ENCODE results near the gene KAT6B.

KAT6B gene

GRCh38 chr10:74957285-74957961 is 131.0 kb downstream of the KAT6B start:
- H3K4me3 ChIP-seq (ENCODE audit: control insufficient read depth, low read depth, low read length): no peak overlapping the region
- no peak for TF ChIP-seq CTCF (IDR thresholded peaks at IDR 0.05; ENCODE audit: control insufficient read depth, insufficient read depth, low read depth, low read length, missing control alignments)
- no peak for DNase-seq (ENCODE audit: low read depth)

- H3K4me3 ChIP-seq (ENCODE audit: control insufficient read depth, low read depth, low read length): no peak overlapping the region
- DNase-seq (ENCODE audit: low read depth): no peak
Observed at GRCh38 chr10:74958316-74958715, 131.9 kb downstream of the KAT6B start.

GRCh38 chr10:74960670-74961069 is 134.3 kb downstream of the KAT6B start:
- no peak for DNase-seq (ENCODE audit: low read depth)
- TF ChIP-seq CTCF (IDR thresholded peaks at IDR 0.05; ENCODE audit: control insufficient read depth, insufficient read depth, low read depth, low read length, missing control alignments): no peak
- H3K4me3 ChIP-seq (ENCODE audit: control insufficient read depth, low read depth, low read length): no peak overlapping the region

More at GRCh38 chr10:74958316-74958715, 131.9 kb downstream of the KAT6B start:
- TF ChIP-seq CTCF (IDR thresholded peaks at IDR 0.05; ENCODE audit: control insufficient read depth, insufficient read depth, low read depth, low read length, missing control alignments): no peak

- no peak overlapping the region for H3K4me3 ChIP-seq (ENCODE audit: control insufficient read depth, low read depth, low read length)
- no peak for DNase-seq (ENCODE audit: low read depth)
- TF ChIP-seq CTCF (IDR thresholded peaks at IDR 0.05; ENCODE audit: control insufficient read depth, insufficient read depth, low read depth, low read length, missing control alignments): no peak
Observed at GRCh38 chr10:74962517-74962916, 136.1 kb downstream of the KAT6B start.

GRCh38 chr10:74963549-74963948 is 137.1 kb downstream of the KAT6B start:
- H3K4me3 ChIP-seq (ENCODE audit: control insufficient read depth, low read depth, low read length): no peak overlapping the region
- no peak for DNase-seq (ENCODE audit: low read depth)
- no peak for TF ChIP-seq CTCF (IDR thresholded peaks at IDR 0.05; ENCODE audit: control insufficient read depth, insufficient read depth, low read depth, low read length, missing control alignments)

GRCh38 chr10:74967911-74968666 is 141.7 kb downstream of the KAT6B start:
- no peak overlapping the region for H3K4me3 ChIP-seq (ENCODE audit: control insufficient read depth, low read depth, low read length)
- DNase-seq (ENCODE audit: low read depth): no peak
- no peak for TF ChIP-seq CTCF (IDR thresholded peaks at IDR 0.05; ENCODE audit: control insufficient read depth, insufficient read depth, low read depth, low read length, missing control alignments)
